Measurements from ENCODE around the gene AMD1. TPM values are rescaled to one million over a fixed set of nuclear protein-coding genes. Genes with fewer than 3 reads are reported as not detected.
A peak's percentile ranks its signal among the peaks of the same experiment; 100 is the strongest.

Gene AMD1
- total RNA-seq, 3 donors from 2014 or later (not counting 1 experiment from before 2014, with no cell fraction given), result 109 to 175 (median 113) TPM

GRCh38 chr6:110880651-110881050 lies 6.1 kb downstream of the AMD1 start:
- H3K27ac Mint-ChIP-seq, result peak overlapping the region in 1 of 2 donors; percentile 4
- intact Hi-C loops (cut with micrococcal nuclease), result no loop called here

GRCh38 chr6:110881546-110882273 lies 7.1 kb downstream of the AMD1 start:
- H3K4me1 ChIP-seq (ENCODE audit: control insufficient read depth, insufficient read depth, low read length), result peaks cover 43% of the 10 kb centered on the region
- Mint-ChIP-seq H3K9me3 (no peaks in the 10 kb centered on the region), H3K27me3 (ENCODE audit: low read depth in 2 of 2) (no peaks in the 10 kb centered on the region), H3K36me3 (no peaks in the 10 kb centered on the region), H3K27ac (no peak overlapping the region), H3K4me1 (peaks cover 73 to 85% of the 10 kb centered on the region in 2 donors), H3K4me3 (peak overlapping the region; percentile 42)
- 75% methylated on average over 8 of the region's 9 CpGs for WGBS (ENCODE audit: insufficient coverage)
- H3K4me3 ChIP-seq (ENCODE audit: low read length), result no peak overlapping the region
- intact Hi-C loops (cut with micrococcal nuclease), result no loop called here
- no peaks in the 10 kb centered on the region for H3K27me3 ChIP-seq (ENCODE audit: control insufficient read depth, insufficient read depth, low read length)
- no peak for TF ChIP-seq CTCF (IDR thresholded peaks at IDR 0.05)
- ATAC-seq (no peak), DNase-seq (no peak)
- no peaks in the 10 kb centered on the region for H3K36me3 ChIP-seq (ENCODE audit: control insufficient read depth, insufficient read depth, low read length)
- no peak overlapping the region for H3K27ac ChIP-seq (ENCODE audit: low read length)
- H3K9me3 ChIP-seq (ENCODE audit: control insufficient read depth, insufficient read depth, low read length), result no peaks in the 10 kb centered on the region

More at GRCh38 chr6:110880651-110881050, 6.1 kb downstream of the AMD1 start:
- H3K4me1 Mint-ChIP-seq, result peaks cover 80 to 89% of the 10 kb centered on the region in 2 donors
- no peaks in the 10 kb centered on the region for H3K36me3 ChIP-seq (ENCODE audit: control insufficient read depth, insufficient read depth, low read length)
- H3K4me1 ChIP-seq (ENCODE audit: control insufficient read depth, insufficient read depth, low read length), result peaks cover 47% of the 10 kb centered on the region
- no peak for TF ChIP-seq CTCF (IDR thresholded peaks at IDR 0.05)
- 85% methylated on average over 6 of the region's 9 CpGs for WGBS (ENCODE audit: insufficient coverage)
- H3K36me3 Mint-ChIP-seq, result no peaks in the 10 kb centered on the region
- H3K9me3 Mint-ChIP-seq, result no peaks in the 10 kb centered on the region
- ATAC-seq, result no peak
- H3K4me3 ChIP-seq (ENCODE audit: low read length), result no peak overlapping the region
- no peaks in the 10 kb centered on the region for H3K27me3 Mint-ChIP-seq (ENCODE audit: low read depth in 2 of 2)
- H3K27ac ChIP-seq (ENCODE audit: low read length), result no peak overlapping the region
- H3K27me3 ChIP-seq (ENCODE audit: control insufficient read depth, insufficient read depth, low read length), result no peaks in the 10 kb centered on the region
- H3K9me3 ChIP-seq (ENCODE audit: control insufficient read depth, insufficient read depth, low read length), result no peaks in the 10 kb centered on the region
- no peak overlapping the region for H3K4me3 Mint-ChIP-seq
- DNase-seq, result no peak

GRCh38 chr6:110882274-110882619 lies 7.7 kb downstream of the AMD1 start:
- Histone ChIP-seq H3K9me3 (ENCODE audit: control insufficient read depth, insufficient read depth, low read length) (no peaks in the 10 kb centered on the region), H3K27ac (ENCODE audit: low read length) (no peak overlapping the region), H3K4me3 (ENCODE audit: low read length) (no peak overlapping the region), H3K36me3 (ENCODE audit: control insufficient read depth, insufficient read depth, low read length) (no peaks in the 10 kb centered on the region), H3K27me3 (ENCODE audit: control insufficient read depth, insufficient read depth, low read length) (no peaks in the 10 kb centered on the region), H3K4me1 (ENCODE audit: control insufficient read depth, insufficient read depth, low read length) (peaks cover 39% of the 10 kb centered on the region)
- peaks cover 67 to 84% of the 10 kb centered on the region in 2 donors for H3K4me1 Mint-ChIP-seq
- no peaks in the 10 kb centered on the region for H3K36me3 Mint-ChIP-seq
- DNase-seq, result no peak
- peak overlapping the region in 1 of 2 donors; percentile 28 for H3K27ac Mint-ChIP-seq
- H3K9me3 Mint-ChIP-seq, result no peaks in the 10 kb centered on the region
- intact Hi-C loops (cut with micrococcal nuclease), result no loop called here
- no peak for ATAC-seq
- no CpG with 5 or more reads among the region's 1 CpG for WGBS (ENCODE audit: insufficient coverage)
- H3K27me3 Mint-ChIP-seq (ENCODE audit: low read depth in 2 of 2), result no peaks in the 10 kb centered on the region
- no peak for TF ChIP-seq CTCF (IDR thresholded peaks at IDR 0.05)
- H3K4me3 Mint-ChIP-seq, result peak overlapping the region; percentile 42

Data from natural killer cell (primary cell).